ENCODE data around the gene LRRK1. TPM values are rescaled to one million over a fixed set of nuclear protein-coding genes. Genes with fewer than 3 reads are reported as not detected.

The LRRK1 gene
- total and polyA plus RNA-seq, 2 experiments from 2014 or later = 2.6 to 4.5 TPM

GRCh38 chr15:101048581-101049030, 129.4 kb downstream of the LRRK1 start:
- no peaks in the 10 kb centered on the region for H3K36me3 Mint-ChIP-seq (ENCODE audit: low read depth)
- Histone ChIP-seq H3K36me3 (ENCODE audit: insufficient read depth) (no peaks in the 10 kb centered on the region), H2AFZ (no peak overlapping the region), H3K9me2 (ENCODE audit: insufficient read depth) (no peaks in the 10 kb centered on the region), H3K4me1 (ENCODE audit: insufficient read depth) (peaks cover 18% of the 10 kb centered on the region), H3K4me3 (no peak overlapping the region), H3K79me2 (replicated peaks; ENCODE audit: insufficient read depth) (no peaks in the 10 kb centered on the region), H3K4me2 (no peak overlapping the region), H3K27me3 (ENCODE audit: insufficient read depth) (no peaks in the 10 kb centered on the region), H4K20me1 (replicated peaks; ENCODE audit: insufficient read depth) (no peaks in the 10 kb centered on the region), H3F3A (replicated peaks; ENCODE audit: low read depth) (no peaks in the 10 kb centered on the region), H3K27ac (ENCODE audit: low read depth) (no peak overlapping the region)
- H3K27ac Mint-ChIP-seq = no peak overlapping the region
- H3K4me1 Mint-ChIP-seq = peaks cover 36% of the 10 kb centered on the region
- H3K4me3 Mint-ChIP-seq = no peak overlapping the region
- H3K27me3 Mint-ChIP-seq (ENCODE audit: insufficient read depth, low read depth, poor library complexity) = peaks cover 30% of the 10 kb centered on the region
- DNase-seq (ENCODE audit: low spot score) (no peak), ATAC-seq (no peak)
- TF ChIP-seq JUNB (IDR thresholded peaks at IDR 0.05; ENCODE audit: unreplicated experiment) (no peak), ETS1 (IDR thresholded peaks at IDR 0.05) (no peak), EZH2phosphoT487 (IDR thresholded peaks at IDR 0.05; ENCODE audit: unreplicated experiment) (no peak), NANOG (IDR thresholded peaks at IDR 0.05; ENCODE audit: borderline replicate concordance) (no peak), ZNF331 (CRISPR knock-in tag; IDR thresholded peaks at IDR 0.05; ENCODE audit: low read depth) (no peak), POLR2AphosphoS5 (IDR thresholded peaks at IDR 0.05; ENCODE audit: low read depth) (no peak), ZNF114 (CRISPR knock-in tag; IDR thresholded peaks at IDR 0.05) (no peak), STAT1 (IDR thresholded peaks at IDR 0.05; ENCODE audit: unreplicated experiment) (no peak)
- TF ChIP-seq, protein P1, sequence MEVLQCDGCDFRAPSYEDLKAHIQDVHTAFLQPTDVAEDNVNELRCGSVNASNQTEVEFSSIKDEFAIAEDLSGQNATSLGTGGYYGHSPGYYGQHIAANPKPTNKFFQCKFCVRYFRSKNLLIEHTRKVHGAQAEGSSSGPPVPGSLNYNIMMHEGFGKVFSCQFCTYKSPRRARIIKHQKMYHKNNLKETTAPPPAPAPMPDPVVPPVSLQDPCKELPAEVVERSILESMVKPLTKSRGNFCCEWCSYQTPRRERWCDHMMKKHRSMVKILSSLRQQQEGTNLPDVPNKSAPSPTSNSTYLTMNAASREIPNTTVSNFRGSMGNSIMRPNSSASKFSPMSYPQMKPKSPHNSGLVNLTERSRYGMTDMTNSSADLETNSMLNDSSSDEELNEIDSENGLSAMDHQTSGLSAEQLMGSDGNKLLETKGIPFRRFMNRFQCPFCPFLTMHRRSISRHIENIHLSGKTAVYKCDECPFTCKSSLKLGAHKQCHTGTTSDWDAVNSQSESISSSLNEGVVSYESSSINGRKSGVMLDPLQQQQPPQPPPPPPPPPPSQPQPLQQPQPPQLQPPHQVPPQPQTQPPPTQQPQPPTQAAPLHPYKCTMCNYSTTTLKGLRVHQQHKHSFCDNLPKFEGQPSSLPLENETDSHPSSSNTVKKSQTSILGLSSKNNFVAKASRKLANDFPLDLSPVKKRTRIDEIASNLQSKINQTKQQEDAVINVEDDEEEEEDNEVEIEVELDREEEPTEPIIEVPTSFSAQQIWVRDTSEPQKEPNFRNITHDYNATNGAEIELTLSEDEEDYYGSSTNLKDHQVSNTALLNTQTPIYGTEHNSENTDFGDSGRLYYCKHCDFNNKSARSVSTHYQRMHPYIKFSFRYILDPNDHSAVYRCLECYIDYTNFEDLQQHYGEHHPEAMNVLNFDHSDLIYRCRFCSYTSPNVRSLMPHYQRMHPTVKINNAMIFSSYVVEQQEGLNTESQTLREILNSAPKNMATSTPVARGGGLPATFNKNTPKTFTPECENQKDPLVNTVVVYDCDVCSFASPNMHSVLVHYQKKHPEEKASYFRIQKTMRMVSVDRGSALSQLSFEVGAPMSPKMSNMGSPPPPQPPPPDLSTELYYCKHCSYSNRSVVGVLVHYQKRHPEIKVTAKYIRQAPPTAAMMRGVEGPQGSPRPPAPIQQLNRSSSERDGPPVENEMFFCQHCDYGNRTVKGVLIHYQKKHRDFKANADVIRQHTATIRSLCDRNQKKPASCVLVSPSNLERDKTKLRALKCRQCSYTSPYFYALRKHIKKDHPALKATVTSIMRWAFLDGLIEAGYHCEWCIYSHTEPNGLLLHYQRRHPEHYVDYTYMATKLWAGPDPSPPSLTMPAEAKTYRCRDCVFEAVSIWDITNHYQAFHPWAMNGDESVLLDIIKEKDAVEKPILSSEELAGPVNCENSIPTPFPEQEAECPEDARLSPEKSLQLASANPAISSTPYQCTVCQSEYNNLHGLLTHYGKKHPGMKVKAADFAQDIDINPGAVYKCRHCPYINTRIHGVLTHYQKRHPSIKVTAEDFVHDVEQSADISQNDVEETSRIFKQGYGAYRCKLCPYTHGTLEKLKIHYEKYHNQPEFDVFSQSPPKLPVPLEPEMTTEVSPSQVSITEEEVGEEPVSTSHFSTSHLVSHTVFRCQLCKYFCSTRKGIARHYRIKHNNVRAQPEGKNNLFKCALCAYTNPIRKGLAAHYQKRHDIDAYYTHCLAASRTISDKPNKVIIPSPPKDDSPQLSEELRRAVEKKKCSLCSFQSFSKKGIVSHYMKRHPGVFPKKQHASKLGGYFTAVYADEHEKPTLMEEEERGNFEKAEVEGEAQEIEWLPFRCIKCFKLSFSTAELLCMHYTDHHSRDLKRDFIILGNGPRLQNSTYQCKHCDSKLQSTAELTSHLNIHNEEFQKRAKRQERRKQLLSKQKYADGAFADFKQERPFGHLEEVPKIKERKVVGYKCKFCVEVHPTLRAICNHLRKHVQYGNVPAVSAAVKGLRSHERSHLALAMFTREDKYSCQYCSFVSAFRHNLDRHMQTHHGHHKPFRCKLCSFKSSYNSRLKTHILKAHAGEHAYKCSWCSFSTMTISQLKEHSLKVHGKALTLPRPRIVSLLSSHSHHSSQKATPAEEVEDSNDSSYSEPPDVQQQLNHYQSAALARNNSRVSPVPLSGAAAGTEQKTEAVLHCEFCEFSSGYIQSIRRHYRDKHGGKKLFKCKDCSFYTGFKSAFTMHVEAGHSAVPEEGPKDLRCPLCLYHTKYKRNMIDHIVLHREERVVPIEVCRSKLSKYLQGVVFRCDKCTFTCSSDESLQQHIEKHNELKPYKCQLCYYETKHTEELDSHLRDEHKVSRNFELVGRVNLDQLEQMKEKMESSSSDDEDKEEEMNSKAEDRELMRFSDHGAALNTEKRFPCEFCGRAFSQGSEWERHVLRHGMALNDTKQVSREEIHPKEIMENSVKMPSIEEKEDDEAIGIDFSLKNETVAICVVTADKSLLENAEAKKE (CRISPR knock-in tag; IDR thresholded peaks at IDR 0.05) = no peak
- TF ChIP-seq, protein P2, sequence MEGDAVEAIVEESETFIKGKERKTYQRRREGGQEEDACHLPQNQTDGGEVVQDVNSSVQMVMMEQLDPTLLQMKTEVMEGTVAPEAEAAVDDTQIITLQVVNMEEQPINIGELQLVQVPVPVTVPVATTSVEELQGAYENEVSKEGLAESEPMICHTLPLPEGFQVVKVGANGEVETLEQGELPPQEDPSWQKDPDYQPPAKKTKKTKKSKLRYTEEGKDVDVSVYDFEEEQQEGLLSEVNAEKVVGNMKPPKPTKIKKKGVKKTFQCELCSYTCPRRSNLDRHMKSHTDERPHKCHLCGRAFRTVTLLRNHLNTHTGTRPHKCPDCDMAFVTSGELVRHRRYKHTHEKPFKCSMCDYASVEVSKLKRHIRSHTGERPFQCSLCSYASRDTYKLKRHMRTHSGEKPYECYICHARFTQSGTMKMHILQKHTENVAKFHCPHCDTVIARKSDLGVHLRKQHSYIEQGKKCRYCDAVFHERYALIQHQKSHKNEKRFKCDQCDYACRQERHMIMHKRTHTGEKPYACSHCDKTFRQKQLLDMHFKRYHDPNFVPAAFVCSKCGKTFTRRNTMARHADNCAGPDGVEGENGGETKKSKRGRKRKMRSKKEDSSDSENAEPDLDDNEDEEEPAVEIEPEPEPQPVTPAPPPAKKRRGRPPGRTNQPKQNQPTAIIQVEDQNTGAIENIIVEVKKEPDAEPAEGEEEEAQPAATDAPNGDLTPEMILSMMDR (conservative IDR thresholded peaks at IDR 0.05; ENCODE audit: low read depth in 2 of 2) = no peak
- no peaks in the 10 kb centered on the region for H3K9me3 Mint-ChIP-seq

Data from GM23338 (cell line).